GM12892 (cell line): ENCODE data around the gene TMEM8B.

Experiments
- POLR2A ChIP-seq: IDR thresholded peaks from 2 replicates; pipeline ENCODE4 v1.6.1; 2011; ENCODE audit warnings: low read depth, low read length, control low read depth
- TAF1 ChIP-seq: IDR thresholded peaks from 2 replicates; pipeline ENCODE4 v1.6.1; 2011; ENCODE audit warnings: low read depth, mild to moderate bottlenecking, control low read depth, low read length, borderline replicate concordance

DNA sequence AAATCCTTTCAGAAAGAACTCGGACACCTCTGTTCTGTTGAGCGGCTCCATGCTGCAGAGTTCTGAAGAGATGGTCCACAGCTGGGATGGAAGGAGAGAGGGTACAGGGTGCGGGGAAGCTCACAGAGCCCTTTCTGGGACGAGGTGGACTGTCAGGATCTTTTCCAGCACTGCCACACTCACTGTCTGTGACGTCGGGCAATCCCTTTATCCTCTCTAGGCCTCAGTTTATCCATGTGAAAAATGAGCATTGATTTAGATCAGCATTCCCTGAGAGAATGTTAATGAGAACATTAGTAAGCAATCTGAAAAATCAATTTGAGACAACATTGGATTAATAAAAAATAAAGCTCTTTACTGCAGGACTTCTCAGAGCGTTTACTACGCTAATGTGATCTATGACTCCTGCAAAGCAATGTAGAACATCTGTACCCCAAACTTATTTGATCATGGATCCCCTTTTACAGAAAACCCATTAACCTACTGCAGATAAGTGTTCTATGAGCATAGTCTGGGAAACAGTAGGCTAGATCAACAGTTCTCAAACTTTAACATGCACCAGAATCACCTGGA, 41.4 kb downstream of the TMEM8B start, which contains the start of gene OR13J1:
- TF ChIP-seq TAF1 (no peak), POLR2A (no peak)
